Endothelial cell of umbilical vein (primary cell): ENCODE data around the gene HSPA12A.

Experiments
- CTCF ChIP-seq, 2 donors: IDR thresholded peaks; 1 replicate in 1 of 2; 2 replicates in 1 of 2; pipeline ENCODE4 v1.5.1; 2011; ENCODE audit warnings: low read length in 2 of 2, mild to moderate bottlenecking in 2 of 2, moderate library complexity in 2 of 2, control low read depth in 1 of 2, inconsistent platforms in 1 of 2, low read depth in 1 of 2; ENCODE audit not compliant: insufficient read depth in 1 of 2; ENCODE audit errors: extremely low read depth in 1 of 2
- MYC ChIP-seq: IDR thresholded peaks from one replicate; pipeline ENCODE4 v1.6.1; 2011; ENCODE audit warnings: mild to moderate bottlenecking, low read depth, low read length
- POLR2AphosphoS5 ChIP-seq: IDR thresholded peaks from 2 replicates; pipeline ENCODE4 v1.6.1; 2012; ENCODE audit warnings: low read depth, mild to moderate bottlenecking, control low read depth, low read length, moderate library complexity; ENCODE audit not compliant: insufficient read depth

- TF ChIP-seq MYC (no peak), CTCF (IDR thresholded peaks at IDR 0.05; ENCODE audit: extremely low read depth in 1 of 2, insufficient read depth in 1 of 2, low read depth in 1 of 2, low read length in 2 of 2) (no peak), POLR2AphosphoS5 (no peak)
Observed at GRCh38 chr10:116791241-116791640, 48.9 kb upstream of the HSPA12A start.
